Mesothelial cell of epicardium (in vitro differentiated cells): ENCODE measurements around the gene OSBPL2. TPM values are rescaled to one million over a fixed set of nuclear protein-coding genes. Genes with fewer than 3 reads are reported as not detected.

Experiments
- DNase-seq, 2 experiments: peaks; one replicate each; pipeline ENCODE4 v3.0.0; 2021; ENCODE audit warnings: low spot score in 2 of 2; ENCODE audit not compliant: unreplicated experiment in 2 of 2
- H3K27ac Mint-ChIP-seq: 2 replicates; pipeline ENCODE4 v1.8.0; 2021; ENCODE audit warnings: mixed read lengths
- H3K27me3 Mint-ChIP-seq: 2 replicates; pipeline ENCODE4 v1.8.0; 2021; ENCODE audit warnings: low read depth, mixed read lengths
- H3K36me3 Mint-ChIP-seq: 2 replicates; pipeline ENCODE4 v1.8.0; 2021; ENCODE audit warnings: mixed read lengths
- H3K4me1 Mint-ChIP-seq: 2 replicates; pipeline ENCODE4 v1.8.0; 2021; ENCODE audit warnings: mixed read lengths
- H3K4me3 Mint-ChIP-seq: 2 replicates; pipeline ENCODE4 v1.8.0; 2021; ENCODE audit warnings: mild to moderate bottlenecking, moderate library complexity, mixed read lengths
- H3K9me3 Mint-ChIP-seq: 2 replicates; pipeline ENCODE4 v1.8.0; 2021; ENCODE audit warnings: mixed read lengths
- CTCF ChIP-seq: fragments of 200-600 bp; sonication (generic); IDR thresholded peaks from one replicate; pipeline ENCODE4 v1.5.0; 2021; ENCODE audit warnings: antibody characterized with exemption; ENCODE audit not compliant: unreplicated experiment
- total RNA-seq: library from RNA; stranded (reverse); gene quantifications from 3 replicates; pipeline ENCODE4 v1.2.1, GENCODE V29; 2021

The OSBPL2 gene
- total RNA-seq, 1 donor from 2014 or later = 57.7 TPM

DNA sequence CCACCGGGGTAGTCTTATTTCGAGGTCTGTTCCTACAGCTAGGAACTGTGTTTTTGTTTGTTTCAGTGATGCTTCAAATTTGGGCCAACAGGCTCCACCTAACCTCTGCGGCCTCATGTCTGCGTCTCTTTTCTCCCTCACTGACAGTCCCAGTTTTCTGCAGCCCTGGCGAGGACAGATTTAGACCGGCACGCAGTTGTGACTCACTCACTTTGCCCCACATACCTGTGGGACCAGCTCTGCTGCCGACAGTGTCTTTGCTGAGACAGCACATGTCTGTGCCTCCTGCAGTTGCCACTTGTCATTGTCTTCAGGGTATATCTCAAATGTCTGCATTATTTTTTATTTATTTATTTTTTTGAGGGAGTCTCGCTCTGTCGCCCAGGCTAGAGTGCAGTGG is 29.2 kb downstream of the OSBPL2 start:
- Mint-ChIP-seq H3K9me3 (peaks cover 7% of the 10 kb centered on the region), H3K36me3 (peaks cover 44% of the 10 kb centered on the region), H3K27me3 (no peaks in the 10 kb centered on the region), H3K4me1 (no peaks in the 10 kb centered on the region), H3K27ac (no peak overlapping the region), H3K4me3 (no peak overlapping the region)
- TF ChIP-seq CTCF = no peak
- DNase-seq = no peak

GRCh38 chr20:62268228-62268900 is 30.0 kb downstream of the OSBPL2 start:
- DNase-seq = no peak
- Mint-ChIP-seq H3K4me1 (no peaks in the 10 kb centered on the region), H3K27me3 (no peaks in the 10 kb centered on the region), H3K9me3 (peaks cover 7% of the 10 kb centered on the region), H3K27ac (no peak overlapping the region), H3K36me3 (peaks cover 43% of the 10 kb centered on the region), H3K4me3 (no peak overlapping the region)
- no peak for TF ChIP-seq CTCF

DNA sequence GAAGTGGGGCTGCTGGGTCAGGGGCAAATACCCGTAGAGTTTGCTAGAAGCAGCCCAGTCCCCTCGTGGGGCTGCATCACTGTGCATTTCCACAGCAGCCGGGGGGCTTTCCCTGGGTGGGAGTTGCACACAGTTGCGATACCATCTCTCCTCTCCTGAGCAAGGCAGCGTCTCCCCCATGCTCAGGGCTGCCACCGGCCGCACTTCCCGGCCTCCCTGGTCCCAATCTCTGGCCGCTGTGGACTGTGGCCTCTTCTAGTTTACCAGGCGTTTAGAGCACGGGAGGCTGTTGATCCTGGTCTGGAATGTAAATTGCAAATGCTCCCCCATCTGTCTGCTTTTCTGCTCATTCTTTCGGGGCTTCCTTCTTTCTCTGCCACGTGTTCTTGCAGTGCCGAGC is 31.1 kb downstream of the OSBPL2 start:
- Mint-ChIP-seq H3K27me3 (no peaks in the 10 kb centered on the region), H3K4me3 (no peak overlapping the region), H3K36me3 (peaks cover 39% of the 10 kb centered on the region), H3K4me1 (no peaks in the 10 kb centered on the region), H3K9me3 (peaks cover 7% of the 10 kb centered on the region), H3K27ac (no peak overlapping the region)
- no peak for TF ChIP-seq CTCF
- no peak for DNase-seq

DNA sequence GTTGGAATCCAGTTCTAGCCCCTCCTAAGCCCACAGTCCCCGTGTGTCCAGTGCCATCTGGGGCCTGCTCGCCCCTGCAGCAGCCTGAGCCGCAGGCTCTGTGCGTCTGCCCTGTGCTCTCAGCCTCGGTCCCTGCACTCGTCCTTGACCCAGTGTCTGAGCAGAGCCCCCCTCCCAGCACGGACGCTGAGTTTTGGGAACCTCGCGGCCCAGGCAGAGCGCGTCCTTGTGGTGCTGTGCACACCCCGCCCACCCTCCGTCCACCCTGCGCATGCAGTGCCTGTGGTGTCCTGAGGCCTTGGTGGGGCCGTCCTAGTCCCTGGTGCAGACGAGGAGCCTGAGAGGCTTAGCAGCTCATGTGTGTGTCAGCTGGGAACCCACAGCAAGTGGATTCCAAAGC is 31.6 kb downstream of the OSBPL2 start:
- TF ChIP-seq CTCF = no peak
- Mint-ChIP-seq H3K27ac (no peak overlapping the region), H3K4me1 (no peaks in the 10 kb centered on the region), H3K36me3 (peaks cover 39% of the 10 kb centered on the region), H3K27me3 (no peaks in the 10 kb centered on the region), H3K4me3 (no peak overlapping the region), H3K9me3 (peaks cover 4% of the 10 kb centered on the region)
- no peak for DNase-seq

DNA sequence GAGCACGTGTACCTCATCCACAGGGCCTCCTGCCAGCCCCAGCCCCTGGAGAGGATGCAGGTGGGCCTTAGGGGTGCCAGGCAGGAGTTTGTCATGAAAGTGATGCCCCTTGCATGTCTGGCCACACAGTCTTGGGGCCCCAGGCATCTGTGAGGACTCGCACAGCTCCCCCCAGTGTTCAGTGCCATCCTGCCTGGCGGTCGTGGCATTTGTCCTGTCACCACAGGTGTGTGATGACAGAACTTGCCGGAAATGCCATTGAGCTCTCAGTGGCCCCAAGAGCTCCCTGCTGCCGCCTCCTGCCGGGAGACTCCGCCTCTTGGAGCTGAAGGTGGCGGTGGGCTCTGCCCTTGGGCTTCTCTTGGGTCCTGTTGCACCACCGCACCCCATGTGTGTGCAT is 33.9 kb downstream of the OSBPL2 start:
- no peak for TF ChIP-seq CTCF
- peaks cover 24% of the 10 kb centered on the region for H3K36me3 Mint-ChIP-seq
- no peak overlapping the region for H3K27ac Mint-ChIP-seq
- no peak overlapping the region for H3K4me3 Mint-ChIP-seq
- no peaks in the 10 kb centered on the region for H3K27me3 Mint-ChIP-seq
- no peaks in the 10 kb centered on the region for H3K9me3 Mint-ChIP-seq
- H3K4me1 Mint-ChIP-seq = no peaks in the 10 kb centered on the region
- no peak for DNase-seq

DNA sequence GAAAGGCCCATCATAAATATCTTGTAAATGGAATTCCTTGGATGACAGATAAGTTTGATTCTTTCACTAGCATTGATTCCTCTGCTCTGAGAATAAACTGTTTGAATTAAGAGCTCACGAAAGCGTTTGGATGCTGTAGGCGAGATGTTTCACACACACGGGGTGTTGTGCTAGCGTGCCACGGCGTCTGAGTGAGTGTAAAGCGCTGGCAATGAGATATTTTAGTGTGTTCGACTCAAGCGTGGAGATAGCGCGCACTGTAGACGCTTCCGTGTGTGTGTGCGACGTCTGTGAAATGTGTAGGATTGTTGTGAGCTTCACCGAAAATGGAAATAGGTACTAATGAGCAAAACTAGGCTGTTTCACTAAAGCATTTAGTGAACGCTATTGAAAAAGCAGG is 35.1 kb downstream of the OSBPL2 start:
- no peaks in the 10 kb centered on the region for H3K4me1 Mint-ChIP-seq
- no peaks in the 10 kb centered on the region for H3K27me3 Mint-ChIP-seq
- H3K27ac Mint-ChIP-seq = no peak overlapping the region
- H3K9me3 Mint-ChIP-seq = no peaks in the 10 kb centered on the region
- H3K36me3 Mint-ChIP-seq = peaks cover 22% of the 10 kb centered on the region
- no peak for DNase-seq
- H3K4me3 Mint-ChIP-seq = no peak overlapping the region
- no peak for TF ChIP-seq CTCF
